Measurements from ENCODE around the gene ZNF750. TPM values are rescaled to one million over a fixed set of nuclear protein-coding genes. Genes with fewer than 3 reads are reported as not detected.

The ZNF750 gene
- total and polyA plus RNA-seq, 2 donors (not counting 3 experiments of a cell fraction or from before 2014, with no cell fraction given), result 0.15 to 0.80 TPM

DNA sequence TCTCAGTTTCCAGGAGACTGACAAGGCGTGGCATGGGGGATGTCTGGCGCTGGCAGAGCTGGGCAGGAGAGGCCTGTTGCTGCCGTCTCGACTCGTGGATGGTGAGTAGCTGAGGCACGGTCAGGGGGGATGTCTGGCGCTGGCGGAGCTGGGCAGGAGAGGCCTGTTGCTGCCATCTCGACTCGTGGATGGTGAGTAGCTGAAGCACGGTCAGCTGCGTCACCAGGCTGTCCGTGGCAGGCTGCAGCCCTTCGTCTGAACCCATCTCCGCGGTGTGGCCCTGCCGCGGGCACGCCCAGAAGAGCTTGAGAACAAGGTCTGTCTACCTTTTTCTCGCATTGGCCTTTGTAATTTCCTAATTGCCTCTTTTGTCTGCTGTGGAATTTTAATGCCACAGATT lies 25.0 kb downstream of the ZNF750 start:
- H3K27ac ChIP-seq (ENCODE audit: insufficient read depth, low read depth, low read length), result no peak overlapping the region
- H3K4me3 ChIP-seq (replicated peaks in 1 of 3; ENCODE audit: insufficient read depth in 1 of 3, low read depth in 1 of 3, low read length in 3 of 3), result no peak overlapping the region
- dilution Hi-C loops (cut with MboI; ENCODE audit: extremely low pct_ligation_motif_present, low sequenced_read_pairs) (no loop called here), intact Hi-C loops (cut with micrococcal nuclease) (no loop called here)
- TF ChIP-seq POLR2AphosphoS5 (IDR thresholded peaks at IDR 0.05; ENCODE audit: insufficient read depth, low read depth, low read length) (no peak), POLR2A (IDR thresholded peaks at IDR 0.05; ENCODE audit: low read depth, low read length) (no peak)
- TF ChIP-seq, protein P1, sequence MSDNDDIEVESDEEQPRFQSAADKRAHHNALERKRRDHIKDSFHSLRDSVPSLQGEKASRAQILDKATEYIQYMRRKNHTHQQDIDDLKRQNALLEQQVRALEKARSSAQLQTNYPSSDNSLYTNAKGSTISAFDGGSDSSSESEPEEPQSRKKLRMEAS (IDR thresholded peaks at IDR 0.05; ENCODE audit: insufficient read depth, insufficient read length), result no peak
- TF ChIP-seq, protein P2, sequence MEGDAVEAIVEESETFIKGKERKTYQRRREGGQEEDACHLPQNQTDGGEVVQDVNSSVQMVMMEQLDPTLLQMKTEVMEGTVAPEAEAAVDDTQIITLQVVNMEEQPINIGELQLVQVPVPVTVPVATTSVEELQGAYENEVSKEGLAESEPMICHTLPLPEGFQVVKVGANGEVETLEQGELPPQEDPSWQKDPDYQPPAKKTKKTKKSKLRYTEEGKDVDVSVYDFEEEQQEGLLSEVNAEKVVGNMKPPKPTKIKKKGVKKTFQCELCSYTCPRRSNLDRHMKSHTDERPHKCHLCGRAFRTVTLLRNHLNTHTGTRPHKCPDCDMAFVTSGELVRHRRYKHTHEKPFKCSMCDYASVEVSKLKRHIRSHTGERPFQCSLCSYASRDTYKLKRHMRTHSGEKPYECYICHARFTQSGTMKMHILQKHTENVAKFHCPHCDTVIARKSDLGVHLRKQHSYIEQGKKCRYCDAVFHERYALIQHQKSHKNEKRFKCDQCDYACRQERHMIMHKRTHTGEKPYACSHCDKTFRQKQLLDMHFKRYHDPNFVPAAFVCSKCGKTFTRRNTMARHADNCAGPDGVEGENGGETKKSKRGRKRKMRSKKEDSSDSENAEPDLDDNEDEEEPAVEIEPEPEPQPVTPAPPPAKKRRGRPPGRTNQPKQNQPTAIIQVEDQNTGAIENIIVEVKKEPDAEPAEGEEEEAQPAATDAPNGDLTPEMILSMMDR (IDR thresholded peaks at IDR 0.05; ENCODE audit: extremely low read depth in 1 of 2, insufficient read depth in 1 of 2, low read depth in 1 of 2, low read length in 2 of 2), result no peak
- ChIA-PET CTCF (interaction anchor here (0.8 kb wide), 1 partner anchor 49 kb away, joined by 3 read pairs; no protein-coding TSS in a partner anchor), POLR2A (no interaction called here)
- H3K27me3 ChIP-seq (ENCODE audit: control insufficient read depth in 2 of 2, insufficient read depth in 2 of 2, low read length in 2 of 2), result no peaks in the 10 kb centered on the region
- DNase-seq (ENCODE audit: low read depth, low spot score) (no peak), FAIRE-seq (no peak)
- H3K9ac ChIP-seq (replicated peaks; ENCODE audit: extremely low read depth, insufficient read depth, low read length), result no peak overlapping the region
- no TSS peak for BruUV-seq (replicated peaks)
- no peaks in the 10 kb centered on the region for H3K9me3 ChIP-seq (replicated peaks; ENCODE audit: control insufficient read depth, insufficient read depth, low read length)
- H3K36me3 ChIP-seq (ENCODE audit: control insufficient read depth in 2 of 2, extremely low read depth in 1 of 2, insufficient read depth in 2 of 2, low read length in 2 of 2), result peaks cover 0 to 4% of the 10 kb centered on the region in 2 experiments
- H3K79me2 ChIP-seq (ENCODE audit: control insufficient read depth, insufficient read depth, low read length), result no peaks in the 10 kb centered on the region
- no peaks in the 10 kb centered on the region for H4K20me1 ChIP-seq (replicated peaks; ENCODE audit: control insufficient read depth, extremely low read depth, insufficient read depth, low read length)
- no peak overlapping the region for H3K4me2 ChIP-seq (ENCODE audit: insufficient read depth, low read length)
- H3K9me1 ChIP-seq (replicated peaks; ENCODE audit: control insufficient read depth, extremely low read depth, insufficient read depth, low read length), result no peaks in the 10 kb centered on the region
- H2AFZ ChIP-seq (ENCODE audit: low read depth, low read length), result no peak overlapping the region
- no peaks in the 10 kb centered on the region for H3K4me1 ChIP-seq (ENCODE audit: control insufficient read depth, extremely low read depth, insufficient read depth, low read length)

DNA sequence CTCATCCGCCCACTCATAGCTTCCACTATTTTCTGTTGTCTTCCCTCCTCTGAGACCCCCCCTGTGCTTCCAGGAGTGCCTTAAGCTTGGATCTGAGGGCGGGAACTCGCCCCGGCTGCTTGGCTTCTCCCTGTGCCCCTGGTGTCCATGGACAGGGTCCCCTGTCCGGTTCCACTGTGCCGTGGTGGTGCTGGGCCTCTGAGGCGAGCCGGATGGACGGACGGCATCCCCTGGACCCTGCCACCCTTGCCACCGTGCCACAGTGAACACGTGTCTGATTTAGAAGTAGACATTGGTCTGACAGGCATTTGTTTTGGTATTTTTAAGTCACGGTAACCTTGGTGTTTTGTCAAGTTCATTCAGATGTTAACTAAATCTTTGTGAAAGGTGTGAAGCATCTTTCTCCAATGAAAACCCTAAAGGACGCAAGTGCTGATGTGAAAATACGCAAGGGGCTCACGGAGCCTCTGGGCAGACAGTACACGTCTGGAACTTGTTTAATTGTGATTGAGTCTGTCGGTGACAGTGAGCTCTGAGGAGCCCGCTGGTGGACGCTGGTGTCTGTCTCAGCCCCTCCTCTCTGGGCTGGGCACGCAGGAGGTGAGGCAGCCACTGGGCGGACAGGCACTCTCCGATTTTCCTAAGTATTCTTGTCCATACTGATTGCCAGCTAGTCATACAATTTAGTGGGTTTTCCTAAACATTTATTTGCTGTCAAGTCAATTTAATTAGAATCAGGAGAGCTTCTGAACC lies 26.3 kb downstream of the ZNF750 start:
- intact Hi-C loops (cut with micrococcal nuclease) (no loop called here), dilution Hi-C loops (cut with MboI; ENCODE audit: extremely low pct_ligation_motif_present, low sequenced_read_pairs) (no loop called here)
- BruUV-seq (replicated peaks), result no TSS peak
- no peak overlapping the region for H3K27ac ChIP-seq (ENCODE audit: insufficient read depth, low read depth, low read length)
- no peaks in the 10 kb centered on the region for H4K20me1 ChIP-seq (replicated peaks; ENCODE audit: control insufficient read depth, extremely low read depth, insufficient read depth, low read length)
- H3K9me1 ChIP-seq (replicated peaks; ENCODE audit: control insufficient read depth, extremely low read depth, insufficient read depth, low read length), result no peaks in the 10 kb centered on the region
- FAIRE-seq (no peak), DNase-seq (ENCODE audit: low read depth, low spot score) (no peak)
- TF ChIP-seq, protein P1 (IDR thresholded peaks at IDR 0.05; ENCODE audit: insufficient read depth, insufficient read length), result no peak
- no peak for TF ChIP-seq JUN (IDR thresholded peaks at IDR 0.05; ENCODE audit: borderline replicate concordance, insufficient read depth, insufficient read length, low read depth)
- no peak for TF ChIP-seq GATA2 (IDR thresholded peaks at IDR 0.05; ENCODE audit: insufficient read depth, insufficient read length, low read depth, low read length)
- TF ChIP-seq EZH2 (IDR thresholded peaks at IDR 0.05; ENCODE audit: borderline replicate concordance, low read depth, low read length, severe bottlenecking), result no peak
- no peak for TF ChIP-seq MYC (IDR thresholded peaks at IDR 0.05; ENCODE audit: low read depth, low read length)
- no peak for TF ChIP-seq POLR2AphosphoS5 (IDR thresholded peaks at IDR 0.05; ENCODE audit: insufficient read depth, low read depth, low read length)
- TF ChIP-seq, protein P2 (IDR thresholded peaks at IDR 0.05; ENCODE audit: extremely low read depth in 1 of 2, insufficient read depth in 1 of 2, low read depth in 1 of 2, low read length in 2 of 2), result no peak
- no peak for TF ChIP-seq FOS (IDR thresholded peaks at IDR 0.05; ENCODE audit: borderline replicate concordance, insufficient read depth, low read length)
- TF ChIP-seq POLR2A (IDR thresholded peaks at IDR 0.05; ENCODE audit: low read depth, low read length), result no peak
- H3K27me3 ChIP-seq (ENCODE audit: control insufficient read depth in 2 of 2, insufficient read depth in 2 of 2, low read length in 2 of 2), result no peaks in the 10 kb centered on the region
- POLR2A ChIA-PET, result no interaction called here
- H3K4me3 ChIP-seq (replicated peaks in 1 of 3; ENCODE audit: insufficient read depth in 1 of 3, low read depth in 1 of 3, low read length in 3 of 3), result no peak overlapping the region
- H3K36me3 ChIP-seq (ENCODE audit: control insufficient read depth in 2 of 2, extremely low read depth in 1 of 2, insufficient read depth in 2 of 2, low read length in 2 of 2), result peaks cover 0 to 4% of the 10 kb centered on the region in 2 experiments
- H3K4me2 ChIP-seq (ENCODE audit: insufficient read depth, low read length), result no peak overlapping the region
- no peaks in the 10 kb centered on the region for H3K4me1 ChIP-seq (ENCODE audit: control insufficient read depth, extremely low read depth, insufficient read depth, low read length)
- no peaks in the 10 kb centered on the region for H3K79me2 ChIP-seq (ENCODE audit: control insufficient read depth, insufficient read depth, low read length)
- CTCF ChIA-PET, result no interaction called here
- H3K9me3 ChIP-seq (replicated peaks; ENCODE audit: control insufficient read depth, insufficient read depth, low read length), result no peaks in the 10 kb centered on the region
- no peak overlapping the region for H3K9ac ChIP-seq (replicated peaks; ENCODE audit: extremely low read depth, insufficient read depth, low read length)
- H2AFZ ChIP-seq (ENCODE audit: low read depth, low read length), result no peak overlapping the region
